ENCODE results near the gene RGS1.

DNA sequence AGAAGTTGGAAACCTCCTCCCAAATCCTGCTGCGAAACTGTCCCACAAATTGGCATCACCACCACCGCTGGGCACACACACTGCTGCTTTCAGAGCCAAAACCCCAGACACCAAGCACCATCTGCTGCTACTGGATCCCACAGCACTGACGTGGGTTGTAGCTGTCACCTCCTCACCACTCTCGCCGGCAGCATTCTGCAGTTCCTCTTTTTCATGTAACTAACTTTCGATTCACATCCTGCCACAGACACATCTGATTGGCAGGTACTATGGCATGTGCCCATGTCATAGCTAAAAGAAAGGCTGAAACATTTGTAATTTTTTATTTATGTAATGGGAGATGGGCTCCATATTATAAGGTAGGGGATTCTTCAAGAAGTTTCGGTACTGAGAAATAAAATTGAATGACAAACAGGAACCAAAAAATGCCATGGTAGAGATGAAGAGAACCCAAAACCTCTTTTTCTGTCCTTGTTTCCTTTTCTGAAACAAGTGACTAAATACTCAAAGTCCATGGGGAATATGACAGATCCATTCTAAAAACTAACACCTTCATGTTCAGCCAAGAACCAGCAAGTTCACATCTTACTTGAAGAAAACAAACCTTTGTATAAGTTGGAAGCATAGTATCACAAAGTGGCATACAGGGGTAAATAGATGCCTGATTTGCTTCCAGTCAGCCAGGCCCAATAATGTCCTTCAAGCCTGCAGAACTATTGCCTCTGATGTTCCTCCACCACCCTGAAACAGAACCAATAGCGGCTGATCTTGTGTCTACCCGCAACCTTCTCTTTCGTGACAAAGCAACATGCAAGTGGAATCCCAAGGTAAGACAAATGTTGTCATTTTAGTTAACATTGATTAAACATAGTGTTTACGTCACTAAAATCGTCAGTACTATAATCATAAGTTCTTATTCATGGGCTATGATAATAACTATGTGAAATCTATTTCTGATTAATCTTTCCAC lies 33.8 kb downstream of the RGS1 start:
- TF ChIP-seq, protein P1, sequence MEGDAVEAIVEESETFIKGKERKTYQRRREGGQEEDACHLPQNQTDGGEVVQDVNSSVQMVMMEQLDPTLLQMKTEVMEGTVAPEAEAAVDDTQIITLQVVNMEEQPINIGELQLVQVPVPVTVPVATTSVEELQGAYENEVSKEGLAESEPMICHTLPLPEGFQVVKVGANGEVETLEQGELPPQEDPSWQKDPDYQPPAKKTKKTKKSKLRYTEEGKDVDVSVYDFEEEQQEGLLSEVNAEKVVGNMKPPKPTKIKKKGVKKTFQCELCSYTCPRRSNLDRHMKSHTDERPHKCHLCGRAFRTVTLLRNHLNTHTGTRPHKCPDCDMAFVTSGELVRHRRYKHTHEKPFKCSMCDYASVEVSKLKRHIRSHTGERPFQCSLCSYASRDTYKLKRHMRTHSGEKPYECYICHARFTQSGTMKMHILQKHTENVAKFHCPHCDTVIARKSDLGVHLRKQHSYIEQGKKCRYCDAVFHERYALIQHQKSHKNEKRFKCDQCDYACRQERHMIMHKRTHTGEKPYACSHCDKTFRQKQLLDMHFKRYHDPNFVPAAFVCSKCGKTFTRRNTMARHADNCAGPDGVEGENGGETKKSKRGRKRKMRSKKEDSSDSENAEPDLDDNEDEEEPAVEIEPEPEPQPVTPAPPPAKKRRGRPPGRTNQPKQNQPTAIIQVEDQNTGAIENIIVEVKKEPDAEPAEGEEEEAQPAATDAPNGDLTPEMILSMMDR (conservative IDR thresholded peaks at IDR 0.05; ENCODE audit: low read length), result peak; percentile 37; the same call in 1 of the 2 replicates
- TF ChIP-seq EZH2phosphoT487 (IDR thresholded peaks at IDR 0.05; ENCODE audit: borderline replicate concordance, low read depth, low read length), result no peak

All from OCI-LY7 (cell line).